AG08395 (cell line): ENCODE results near the gene ZNF335.
A peak's percentile ranks its signal among the peaks of the same experiment; 100 is the strongest.
"Not testable (repeated sequence)": the region's sequence is repeated elsewhere in the genome, so short reads cannot be mapped to it uniquely, and the experiment has no call there.

Experiments used
- DNase-seq: peaks from one replicate; pipeline ENCODE4 v3.0.0; 2012; ENCODE audit warnings: mixed read lengths, low spot score

Gene ZNF335

GRCh38 chr20:45934046-45934585 lies 37.9 kb downstream of the ZNF335 start:
- DNase-seq: no peak

- DNase-seq: peak; percentile 77
Measured at GRCh38 chr20:45933266-45934045, 38.5 kb downstream of the ZNF335 start.

DNA sequence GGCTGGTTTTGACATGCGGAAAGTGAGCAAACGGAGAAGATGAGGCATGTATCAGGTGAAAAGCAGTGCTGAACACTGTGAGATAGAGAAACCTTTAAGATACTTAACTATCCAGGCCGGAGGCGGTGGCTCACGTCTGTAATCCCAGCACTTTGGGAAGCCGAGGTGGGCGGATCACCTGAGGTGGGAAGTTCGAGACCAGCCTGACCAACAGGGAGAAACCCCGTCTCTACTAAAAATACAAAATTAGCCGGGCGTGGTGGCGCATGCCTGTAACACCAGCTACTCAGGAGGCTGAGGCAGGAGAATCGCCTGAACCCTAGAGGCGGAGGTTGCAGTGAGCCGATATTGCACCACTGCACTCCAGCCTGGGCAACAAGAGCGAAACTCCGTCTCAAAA lies 40.3 kb downstream of the ZNF335 start:
- not testable (repeated sequence) for DNase-seq

GRCh38 chr20:45927071-45927878 lies 44.7 kb downstream of the ZNF335 start:
- DNase-seq: no peak

- DNase-seq: no peak
Measured at GRCh38 chr20:45926731-45927070, 45.3 kb downstream of the ZNF335 start.

GRCh38 chr20:45925821-45926506 lies 46.0 kb downstream of the ZNF335 start:
- DNase-seq: no peak

GRCh38 chr20:45924391-45925261 lies 47.4 kb downstream of the ZNF335 start:
- peak; percentile 66 for DNase-seq

DNA sequence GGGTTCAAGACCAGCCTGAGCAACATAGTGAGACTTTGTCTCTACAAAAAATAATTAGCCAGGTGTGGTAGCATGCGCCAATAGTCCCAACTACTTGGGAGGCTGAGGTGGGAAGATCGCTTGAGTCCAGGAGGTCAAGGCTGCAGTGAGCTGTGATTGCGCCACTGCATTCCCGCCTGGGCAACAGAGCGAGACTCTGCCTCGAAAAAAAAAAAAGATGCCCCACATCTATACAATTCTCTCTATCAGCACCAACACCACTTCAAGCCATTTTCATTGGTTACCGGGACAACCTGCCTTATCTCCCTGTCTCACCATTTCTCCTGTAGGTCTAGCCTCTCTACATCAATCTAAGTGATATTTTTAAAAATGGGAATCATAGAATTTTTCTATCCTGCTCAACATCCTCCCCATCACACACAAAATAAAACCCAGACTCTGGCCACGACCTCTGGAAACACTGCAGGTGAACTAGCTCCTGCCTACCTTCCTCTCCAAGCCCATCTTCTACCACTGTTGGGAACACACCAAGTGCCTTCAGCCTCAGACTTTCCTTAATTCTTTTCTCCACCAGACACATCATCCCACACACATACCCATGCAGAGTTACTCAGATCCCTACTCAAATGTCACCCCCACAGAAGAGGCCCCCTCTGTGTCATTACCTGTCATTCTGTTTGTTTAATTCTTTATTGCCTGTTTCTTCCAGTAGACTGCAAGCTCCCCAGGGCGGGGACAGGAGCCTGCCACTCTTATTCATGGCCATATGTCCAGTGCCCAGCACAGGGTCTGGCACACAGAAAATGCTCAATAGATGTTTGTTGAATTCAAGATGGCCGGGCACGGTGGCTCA lies 50.4 kb downstream of the ZNF335 start:
- DNase-seq: no peak

GRCh38 chr20:45920462-45921336 lies 51.3 kb downstream of the ZNF335 start:
- DNase-seq: no peak

GRCh38 chr20:45919542-45920399 lies 52.2 kb downstream of the ZNF335 start:
- DNase-seq: no peak

- DNase-seq: no peak
Measured at GRCh38 chr20:45918779-45919537, 53.0 kb downstream of the ZNF335 start.

GRCh38 chr20:45918182-45918737 lies 53.7 kb downstream of the ZNF335 start:
- DNase-seq: no peak

GRCh38 chr20:45917790-45918141 lies 54.2 kb downstream of the ZNF335 start:
- no peak for DNase-seq

DNA sequence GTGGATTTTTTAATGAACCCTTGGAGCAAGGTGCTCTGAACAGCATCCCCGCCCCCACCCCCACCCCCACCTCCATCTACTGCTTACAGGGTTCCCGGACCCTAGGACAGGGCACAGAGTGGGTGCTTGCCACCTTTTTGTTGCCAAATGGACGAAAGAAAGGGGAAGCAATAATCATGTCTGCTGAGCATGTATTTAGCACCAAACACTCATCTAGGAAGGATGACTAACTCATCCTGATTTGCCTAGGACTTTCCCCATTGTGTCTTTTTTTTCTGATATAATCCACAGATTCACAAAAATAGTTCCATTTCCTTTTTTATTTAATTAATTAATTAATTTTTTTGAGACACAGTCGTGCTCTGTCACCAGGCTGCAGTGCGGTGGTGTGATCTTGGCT lies 58.9 kb downstream of the ZNF335 start:
- no peak for DNase-seq

DNA sequence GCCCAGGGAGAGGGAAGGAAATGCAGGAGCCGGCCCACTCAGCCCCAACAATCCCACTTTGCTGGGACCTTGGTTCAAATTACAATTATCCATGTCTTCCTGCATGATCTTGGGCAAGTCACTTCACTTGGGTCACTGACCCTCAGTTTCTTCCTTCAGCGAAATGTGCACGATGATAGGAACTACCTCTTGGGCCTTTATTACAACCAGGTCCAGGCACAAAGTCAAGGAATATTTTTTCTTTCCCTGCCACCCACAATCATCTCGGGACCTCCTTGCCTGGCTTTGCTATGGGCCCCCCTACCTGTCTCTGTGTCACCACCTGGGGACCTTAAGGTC lies 59.7 kb downstream of the ZNF335 start:
- no peak for DNase-seq

DNA sequence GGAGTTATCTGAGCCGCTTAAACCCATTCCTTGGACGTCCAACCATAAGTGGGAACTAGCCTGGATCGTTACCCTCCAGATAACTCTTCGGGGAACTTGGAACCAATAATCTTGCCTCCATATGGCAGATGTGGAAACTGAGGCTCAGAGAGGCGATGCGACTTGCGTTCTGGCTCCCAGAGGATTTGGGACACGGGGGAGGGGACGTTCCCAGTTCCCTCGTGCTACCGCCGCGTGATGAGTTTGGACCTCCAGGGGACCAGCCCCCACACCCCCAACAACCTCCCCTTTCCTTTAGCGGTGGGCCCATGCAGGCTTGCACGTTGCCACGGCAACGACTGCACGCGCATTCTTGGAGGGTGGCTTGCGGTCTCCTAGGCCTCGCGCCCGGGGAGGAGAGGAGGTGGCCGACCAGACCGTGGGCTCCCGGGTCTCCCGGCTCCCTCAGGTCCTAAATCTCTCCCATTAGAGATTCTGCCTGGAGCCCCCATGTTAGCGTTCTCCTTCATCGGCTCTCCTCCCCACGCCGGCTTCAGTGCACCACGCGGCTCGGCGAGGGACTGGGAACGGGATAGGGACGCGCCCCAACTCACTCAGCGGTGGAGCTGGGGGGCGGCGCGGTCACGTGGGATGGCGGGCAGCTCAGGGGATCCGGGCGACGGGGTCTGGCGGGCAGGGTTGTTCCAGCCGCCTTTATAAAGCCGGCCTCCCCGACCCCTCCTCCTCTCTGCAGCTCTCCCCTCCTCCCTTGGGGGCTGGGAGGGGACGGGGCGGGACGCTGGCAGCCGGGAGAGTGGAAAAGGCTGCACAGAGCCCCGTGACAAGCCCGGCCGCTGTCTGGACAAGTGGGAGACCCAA lies 60.3 kb downstream of the ZNF335 start, which contains the start of gene PLTP:
PLTP (minus strand) TSS at position 670 of the 858 bp plus-strand sequence. CDS start 703 bp downstream, outside the sequence.
- peak; percentile 64 for DNase-seq
